ENCODE measurements around the gene TTC33.
"Not testable (repeated sequence)": the region's sequence is repeated elsewhere in the genome, so short reads cannot be mapped to it uniquely, and the experiment has no call there.

Gene TTC33

GRCh38 chr5:40716590-40716989 lies 39.2 kb downstream of the TTC33 start:
- DNase-seq, result no peak

DNA sequence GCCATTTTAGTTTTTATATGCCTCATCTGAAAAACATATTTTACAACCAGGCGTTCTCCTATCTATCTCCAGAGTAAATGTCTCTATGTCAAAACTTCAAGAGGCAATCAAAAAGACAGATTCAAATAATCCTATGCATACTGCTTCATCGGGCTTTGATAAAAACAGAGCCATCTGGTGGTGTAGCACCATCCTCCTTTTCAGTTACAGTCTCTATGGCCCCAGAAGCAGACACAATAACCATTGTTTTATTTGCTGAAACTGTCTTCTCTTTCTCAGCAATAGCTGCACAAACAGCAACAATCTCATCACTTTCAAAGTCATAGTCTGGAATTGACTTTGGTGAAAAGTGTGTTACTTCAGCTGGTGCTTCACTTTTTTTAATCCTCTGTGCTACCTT lies 39.8 kb downstream of the TTC33 start:
- peak; percentile 15 for DNase-seq

DNA sequence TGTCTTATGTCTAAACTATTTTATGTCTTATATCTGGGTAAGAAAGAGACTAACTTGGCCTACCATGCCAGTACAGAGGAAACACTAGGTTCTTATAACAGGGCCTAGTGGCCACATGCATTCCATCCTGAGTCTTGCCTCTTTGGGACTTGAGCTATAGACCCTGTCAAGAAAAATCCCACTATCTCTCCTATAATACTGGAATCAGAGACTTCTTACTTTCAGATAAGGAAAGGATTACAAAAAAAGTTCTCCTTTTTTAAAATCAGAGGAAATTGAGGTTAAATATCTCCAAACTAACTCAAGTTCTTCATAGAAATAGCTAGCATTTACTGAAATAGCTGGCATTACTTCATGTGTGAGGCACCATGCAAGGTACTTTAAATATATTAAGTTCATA lies 41.8 kb downstream of the TTC33 start:
- no peak for DNase-seq

- DNase-seq, result not testable (repeated sequence)
Measured at GRCh38 chr5:40710575-40710974, 45.2 kb downstream of the TTC33 start.

GRCh38 chr5:40705484-40705883 lies 50.3 kb downstream of the TTC33 start:
- not testable (repeated sequence) for DNase-seq

DNA sequence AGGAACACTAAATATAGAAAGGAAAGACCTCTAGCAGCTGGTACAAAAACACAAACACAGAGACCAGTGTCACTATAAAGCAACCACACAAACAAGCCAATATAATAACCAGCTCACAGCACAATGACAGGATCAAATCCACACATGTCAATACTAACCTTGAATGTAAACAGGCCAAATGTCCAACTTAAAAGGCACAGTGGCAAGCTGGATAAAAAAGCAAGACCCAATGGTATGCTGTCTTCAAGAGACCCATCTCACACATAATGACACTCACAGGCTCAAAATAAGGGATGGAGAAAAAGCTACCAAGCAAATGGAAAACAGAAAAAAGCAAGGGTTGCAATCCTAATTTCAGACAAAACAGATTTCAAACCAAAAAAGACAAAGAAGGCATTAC lies 53.7 kb downstream of the TTC33 start:
- not testable (repeated sequence) for DNase-seq

DNA sequence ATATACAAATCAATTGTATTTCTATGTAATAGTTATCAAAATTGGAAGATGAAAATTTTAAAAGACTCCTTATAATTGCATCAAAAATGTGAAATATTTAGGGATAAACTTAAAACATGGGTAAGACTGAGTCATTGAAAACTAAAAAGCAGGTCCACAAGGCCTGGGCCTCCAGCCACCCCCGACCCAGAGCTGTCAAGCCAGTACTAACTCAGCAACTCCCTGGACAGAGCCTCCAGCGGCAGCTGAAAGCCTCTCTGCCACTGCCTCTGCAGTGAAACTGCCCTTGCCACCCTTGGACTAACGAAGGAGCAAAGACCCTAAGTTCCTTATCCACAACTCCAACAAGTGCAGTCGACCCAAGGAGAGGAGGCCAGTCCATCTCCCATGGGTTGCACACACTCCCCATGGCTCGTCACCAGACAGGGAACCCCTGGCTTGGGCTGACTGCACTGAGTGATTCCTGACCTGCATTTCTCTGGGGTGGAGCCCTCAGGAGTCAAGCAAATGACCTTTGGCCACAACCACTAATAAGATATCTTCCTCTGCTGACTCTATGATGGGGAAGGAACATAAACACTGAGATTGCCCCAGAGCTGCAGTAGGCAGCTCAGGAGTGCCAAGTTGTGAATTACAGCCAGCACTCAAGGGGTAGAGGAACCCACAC lies 55.5 kb downstream of the TTC33 start:
- no peak for DNase-seq

DNA sequence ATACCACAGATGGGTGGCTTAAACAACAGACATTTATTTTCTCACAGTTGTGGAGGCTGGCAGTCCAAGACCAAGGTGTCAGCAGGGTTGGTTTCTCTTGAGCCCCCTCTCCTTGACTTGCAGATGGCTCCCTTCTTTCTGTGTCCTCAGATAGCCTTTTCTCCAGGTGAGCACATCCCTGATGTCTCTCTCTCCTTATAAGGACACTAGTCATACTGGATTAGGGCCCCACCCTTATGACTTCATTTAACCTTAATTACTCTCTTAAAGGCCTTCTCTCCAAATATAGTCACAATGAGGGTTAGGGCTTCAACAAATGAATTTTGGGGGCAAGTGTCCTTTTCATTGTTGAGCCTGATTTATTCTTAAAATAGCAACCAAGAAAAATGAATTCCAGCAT lies 61.3 kb downstream of the TTC33 start:
- DNase-seq, result peak; percentile 25

- DNase-seq, result no peak
Measured at GRCh38 chr5:40691894-40692293, 63.9 kb downstream of the TTC33 start.

DNA sequence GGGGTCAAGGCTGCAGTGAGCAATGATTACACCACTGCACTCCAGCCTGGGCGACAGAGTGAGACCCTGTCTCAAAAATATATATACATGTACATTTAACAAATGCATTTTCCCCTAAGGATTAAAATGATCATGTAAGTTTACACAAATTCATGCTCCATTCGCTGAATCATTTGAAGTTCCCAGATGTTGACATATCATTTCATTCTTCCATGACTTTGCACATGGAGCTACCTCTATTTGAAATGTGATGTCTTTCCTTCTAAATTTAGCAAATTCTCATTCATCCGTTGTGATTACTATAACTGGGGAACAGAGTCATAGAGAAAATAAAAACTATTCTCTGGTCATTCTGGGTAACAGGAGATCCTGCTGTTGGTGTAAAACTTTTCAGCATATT lies 65.5 kb downstream of the TTC33 start:
- no peak for DNase-seq

DNA sequence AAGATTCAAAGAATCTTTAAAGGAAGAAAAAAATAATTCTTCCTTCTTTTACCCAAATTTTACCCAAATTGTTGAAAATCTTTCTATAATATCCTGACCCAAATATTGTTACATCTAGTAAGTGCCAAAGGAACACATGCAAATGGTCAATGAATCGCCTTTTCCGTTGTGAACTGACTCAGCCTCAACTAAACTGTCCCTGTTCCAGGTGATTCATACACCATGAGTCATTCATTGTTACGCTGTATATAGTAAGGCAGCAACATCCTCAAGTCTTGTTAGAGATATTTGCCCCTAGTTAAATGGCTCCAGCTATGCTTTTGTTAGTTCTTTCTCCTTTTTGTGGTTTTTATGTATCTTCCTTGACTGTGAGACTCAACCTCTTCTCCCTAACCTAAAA lies 66.3 kb downstream of the TTC33 start:
- peak; percentile 89 for DNase-seq

GRCh38 chr5:40688996-40689395 lies 66.8 kb downstream of the TTC33 start:
- DNase-seq, result no peak

DNA sequence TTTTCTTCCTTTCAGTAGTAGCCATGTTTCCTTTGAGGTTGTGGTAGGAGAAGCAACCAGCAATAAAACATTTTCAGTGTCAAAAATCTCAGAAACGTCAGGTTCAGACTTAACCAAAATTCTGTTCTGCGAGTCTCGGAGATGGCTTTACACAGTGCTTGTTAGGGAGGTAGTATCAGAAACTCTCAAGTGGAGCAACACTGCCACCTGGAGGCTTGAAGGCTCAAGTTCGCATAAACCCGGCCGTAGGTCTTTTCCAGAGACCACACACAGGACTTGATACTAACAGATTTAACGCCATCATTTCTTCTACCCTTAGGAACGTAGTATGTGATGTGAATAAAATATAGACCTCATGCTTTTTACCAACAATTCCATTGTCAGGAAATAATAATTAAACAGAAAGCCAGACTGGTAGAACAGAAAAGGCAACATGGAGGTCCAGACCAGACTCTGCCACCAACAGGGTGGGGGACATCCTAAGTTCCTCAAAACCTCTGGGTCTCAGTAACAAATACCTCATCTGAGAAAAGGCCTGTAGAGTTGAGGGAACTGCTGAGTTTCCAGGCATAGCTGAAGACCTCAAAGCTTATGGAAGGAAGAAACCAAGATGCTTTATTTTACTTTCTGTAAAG lies 67.5 kb downstream of the TTC33 start:
- peak; percentile 84 for DNase-seq

DNA sequence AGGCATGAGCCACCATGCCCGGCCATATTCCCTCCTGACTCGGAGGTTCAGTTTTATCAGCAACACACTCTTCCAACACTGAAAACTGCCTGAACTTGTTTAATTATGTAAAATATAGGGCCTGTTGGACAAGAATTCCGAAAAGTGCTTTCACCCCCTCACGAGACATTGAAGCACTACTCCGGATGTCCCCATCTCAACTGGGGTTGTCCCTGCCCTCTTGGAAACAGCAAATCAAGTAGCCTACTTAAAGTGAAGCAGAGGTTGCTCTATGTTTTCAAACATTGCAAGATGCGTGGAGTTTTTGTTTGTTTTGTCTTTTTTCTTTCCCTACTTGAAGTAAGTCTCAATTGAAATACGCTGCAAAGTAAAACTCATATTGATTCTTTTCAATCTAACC lies 68.4 kb downstream of the TTC33 start:
- no peak for DNase-seq

DNA sequence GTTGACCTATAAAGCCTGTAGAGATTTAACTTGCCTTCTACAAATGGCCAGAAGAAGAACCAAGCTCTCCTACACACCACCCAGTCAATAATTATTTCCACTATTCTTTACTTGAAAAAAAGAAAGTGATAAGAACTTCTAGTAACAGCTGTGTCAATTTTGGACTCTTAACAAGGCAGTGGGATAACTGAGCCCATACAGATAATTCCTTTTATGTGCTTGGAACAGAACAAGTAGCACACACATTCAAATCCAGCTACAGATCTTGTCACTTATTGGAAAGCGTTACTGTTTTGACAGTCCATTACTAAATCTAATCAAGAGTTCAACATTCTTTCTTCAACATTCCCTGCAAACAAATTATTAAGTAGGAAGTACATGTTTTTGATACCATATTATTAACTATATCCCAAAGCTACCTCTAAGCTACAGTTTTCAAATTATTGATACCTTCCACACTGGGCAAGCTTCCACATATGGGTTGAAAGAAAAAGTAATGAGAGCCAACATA lies 69.7 kb downstream of the TTC33 start:
- no peak for DNase-seq

GRCh38 chr5:40685193-40685592 lies 70.6 kb downstream of the TTC33 start:
- DNase-seq, result no peak

DNA sequence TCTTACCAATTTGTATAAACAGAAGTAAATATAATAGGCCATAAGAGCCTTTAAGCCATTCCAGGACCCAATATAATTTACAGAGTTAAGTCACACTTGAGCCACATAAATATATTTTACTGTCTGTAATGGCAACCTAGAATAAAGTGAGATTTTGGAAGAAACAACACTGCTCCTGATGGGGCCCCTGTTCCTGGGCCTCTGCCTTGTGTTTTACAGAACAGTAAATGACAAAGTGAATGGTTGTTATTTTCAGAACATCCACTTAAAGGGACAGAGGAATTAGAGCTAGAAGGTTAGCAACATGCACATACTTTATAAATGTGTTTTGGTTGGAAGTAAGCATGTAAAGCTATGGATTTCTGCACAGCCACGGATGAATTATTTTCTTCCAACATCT lies 72.5 kb downstream of the TTC33 start:
- no peak for DNase-seq

DNA sequence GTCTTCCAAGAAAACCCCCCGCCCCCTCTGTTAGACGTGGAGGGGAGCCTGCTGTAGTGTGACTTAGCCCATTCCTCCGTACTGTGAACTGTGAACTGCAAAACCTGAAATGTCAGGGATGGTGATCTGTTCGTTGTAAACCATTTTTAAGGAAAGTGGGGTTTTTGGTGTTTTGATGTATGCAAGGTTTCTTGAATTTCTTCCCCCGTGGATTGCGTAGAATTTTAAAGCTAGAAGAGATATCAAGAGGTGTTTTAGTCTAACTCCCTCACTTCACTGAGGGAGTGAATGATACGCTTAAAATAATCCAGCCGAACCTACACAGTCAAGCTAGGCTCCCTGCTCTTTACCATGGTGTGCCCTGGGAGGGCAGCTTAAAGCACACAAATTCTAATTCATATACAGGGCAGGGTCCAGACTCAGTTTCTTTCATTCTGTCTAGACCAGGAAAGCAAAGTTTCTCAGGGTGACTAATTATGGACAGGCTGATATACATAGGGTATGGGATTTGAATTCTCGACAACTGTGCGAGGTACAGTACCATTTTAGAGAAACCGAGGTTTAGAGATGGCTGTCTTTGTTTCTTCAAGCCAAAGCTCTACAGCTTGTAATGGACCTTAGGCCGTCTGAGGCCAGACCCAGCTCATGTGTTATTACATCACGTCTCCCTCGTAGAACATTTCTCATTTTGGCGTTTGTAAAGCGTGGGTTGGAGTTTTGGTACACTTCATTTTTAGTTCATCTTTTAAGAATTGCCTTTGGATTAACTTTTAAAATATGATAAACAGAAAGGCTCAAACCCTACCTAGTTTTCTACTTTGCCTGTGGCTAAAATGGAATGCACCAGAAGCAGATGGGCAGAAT lies 73.4 kb downstream of the TTC33 start:
- no peak for DNase-seq

GRCh38 chr5:40681363-40682153 lies 74.2 kb downstream of the TTC33 start:
- peak; percentile 15 for DNase-seq

GRCh38 chr5:40680741-40681362 lies 74.9 kb downstream of the TTC33 start:
- DNase-seq, result peak; percentile 25

GRCh38 chr5:40679913-40680681 lies 75.7 kb downstream of the TTC33 start, which contains the start of gene PTGER4:
Gene PTGER4, plus strand, starts transcription at chr5:40679915. Its CDS starts 1,079 bp downstream, at chr5:40680994.
- DNase-seq, result no peak

All from fibroblast of skin of scalp (primary cell).